Left colon (tissue), 2 donors: Measurements from ENCODE around the gene SLC25A31. TPM values are rescaled to one million over a fixed set of nuclear protein-coding genes. Genes with fewer than 3 reads are reported as not detected.

Experiments
- ATAC-seq: fragments of 200-7000 bp; cut with Tn5 transposase; one replicate; pipeline ENCODE4 v1.9.1; 2020; ENCODE audit warnings: mild to moderate bottlenecking, moderate library complexity
- DNase-seq, 2 donors: peaks; one replicate each; pipeline ENCODE4 v3.0.0-alpha.2; 2020
- intact Hi-C, 2 donors: fragments of 100-400 bp; cut with DNase I in 1 of 2; cut with micrococcal nuclease in 1 of 2; formaldehyde crosslinking; loops; one replicate each; pipeline versions ENCODE4 v1.11.2 to v1.14.0; 2022; cut with DNase I, micrococcal nuclease
- total RNA-seq, 2 donors: library from RNA; stranded (reverse); fragmentation: NEBNext Ultra II Directional; extraction: Animal tissue kit (Norgen Biotek cat#: 25700); gene quantifications; one replicate each; pipeline ENCODE4 v1.2.1, GENCODE V29; 2021
- donor health status: DM: no; HTN: no; CAD: no.
- donor health status: DM: yes; HTN: yes; CAD: no.

SLC25A31 gene
- total RNA-seq, 2 donors from 2014 or later: not detected

DNA sequence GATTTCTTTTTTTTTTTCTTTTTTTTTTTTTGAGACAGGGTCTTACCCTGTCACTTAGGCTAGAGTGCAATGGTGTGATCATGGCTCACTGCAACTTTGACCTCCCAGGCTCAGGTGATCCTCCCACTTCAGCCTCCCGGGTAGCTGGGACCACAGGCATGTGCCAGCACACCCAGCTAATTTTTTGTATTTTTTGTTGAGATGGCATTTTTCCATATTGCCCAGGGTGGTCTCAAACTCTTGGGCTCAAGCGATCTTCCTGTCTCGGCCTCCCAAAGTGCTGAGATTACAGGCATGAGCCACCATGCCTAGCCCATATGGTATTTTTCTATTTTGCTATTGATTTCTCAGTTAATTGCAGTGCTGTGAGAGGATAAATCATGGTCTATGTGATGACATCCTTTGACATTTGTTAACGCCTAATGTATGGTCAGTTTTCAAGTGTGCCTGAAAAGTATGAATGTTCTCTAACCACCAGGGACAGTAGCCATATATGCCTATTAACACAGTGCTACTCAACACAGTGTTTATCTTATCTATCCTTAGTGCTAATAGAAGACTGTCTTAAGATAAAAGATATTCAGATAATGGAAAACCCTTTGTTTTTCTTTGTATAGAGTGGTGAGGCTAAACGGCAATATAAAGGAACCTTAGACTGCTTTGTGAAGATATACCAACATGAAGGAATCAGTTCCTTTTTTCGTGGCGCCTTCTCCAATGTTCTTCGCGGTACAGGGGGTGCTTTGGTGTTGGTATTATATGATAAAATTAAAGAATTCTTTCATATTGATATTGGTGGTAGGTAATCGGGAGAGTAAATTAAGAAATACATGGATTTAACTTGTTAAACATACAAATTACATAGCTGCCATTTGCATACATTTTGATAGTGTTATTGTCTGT, 42.8 kb downstream of the SLC25A31 start:
- DNase-seq (no peak), ATAC-seq (no peak)
- intact Hi-C loops: no loop called here

DNA sequence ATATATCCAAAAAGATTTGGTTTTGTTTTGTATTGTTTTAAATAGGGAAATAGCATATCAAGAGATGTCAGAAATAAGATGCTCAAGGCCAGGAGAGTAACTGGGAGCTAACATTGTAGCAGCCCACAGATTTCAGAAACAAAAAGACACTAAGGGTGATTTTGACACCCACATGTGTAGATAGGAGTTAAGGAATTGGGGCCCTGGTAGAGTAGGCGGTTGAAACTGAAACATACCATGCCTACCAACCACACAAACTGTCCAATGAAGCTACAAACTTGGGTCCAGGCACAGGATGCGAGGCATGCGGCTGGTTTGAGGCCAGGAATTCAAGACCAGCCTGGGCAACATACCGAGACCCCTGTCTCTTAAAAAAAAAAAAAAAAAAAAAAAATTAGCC, 45.6 kb downstream of the SLC25A31 start:
- DNase-seq (no peak), ATAC-seq (no peak)
- intact Hi-C loops: no loop called here

DNA sequence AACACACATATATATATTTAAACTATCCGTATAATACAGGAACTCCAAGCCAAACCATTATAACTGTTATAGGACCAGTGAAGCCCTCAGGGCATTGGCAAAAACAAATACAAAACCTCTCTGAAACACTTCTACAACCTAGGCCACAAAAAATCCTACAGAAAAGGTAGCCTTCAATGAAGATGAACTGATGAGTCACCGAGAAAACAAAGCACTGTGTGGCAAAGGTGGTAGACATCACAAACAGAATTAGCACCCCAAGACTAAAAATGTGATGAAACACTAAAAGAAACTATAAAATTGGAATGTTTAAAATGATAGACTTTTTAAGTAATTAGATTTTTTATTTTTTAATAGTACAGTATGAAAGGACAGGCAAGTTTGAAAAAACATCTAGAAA, 46.4 kb downstream of the SLC25A31 start:
- DNase-seq (no peak), ATAC-seq (no peak)
- intact Hi-C loops: no loop called here

DNA sequence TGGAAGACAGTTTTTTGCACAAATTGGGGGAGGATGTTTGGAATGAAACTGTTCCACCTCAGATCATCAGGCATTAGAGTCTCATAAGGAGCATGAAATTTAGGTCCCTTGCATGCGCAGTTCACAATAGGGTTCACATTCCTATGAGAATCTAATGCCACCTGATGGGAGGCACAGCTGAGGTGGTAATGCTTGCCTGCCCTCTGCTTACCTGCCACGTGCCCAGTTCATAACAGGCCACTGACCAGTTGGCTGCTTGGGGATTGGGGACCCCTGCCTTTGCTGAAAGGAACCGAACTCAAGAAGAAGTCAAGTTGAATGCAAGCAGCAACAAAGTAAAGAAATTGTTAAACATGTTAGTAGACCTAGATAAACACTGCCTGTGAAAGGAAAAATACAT, 47.3 kb downstream of the SLC25A31 start:
- intact Hi-C loops: no loop called here
- ATAC-seq: no peak
- DNase-seq: no peak

DNA sequence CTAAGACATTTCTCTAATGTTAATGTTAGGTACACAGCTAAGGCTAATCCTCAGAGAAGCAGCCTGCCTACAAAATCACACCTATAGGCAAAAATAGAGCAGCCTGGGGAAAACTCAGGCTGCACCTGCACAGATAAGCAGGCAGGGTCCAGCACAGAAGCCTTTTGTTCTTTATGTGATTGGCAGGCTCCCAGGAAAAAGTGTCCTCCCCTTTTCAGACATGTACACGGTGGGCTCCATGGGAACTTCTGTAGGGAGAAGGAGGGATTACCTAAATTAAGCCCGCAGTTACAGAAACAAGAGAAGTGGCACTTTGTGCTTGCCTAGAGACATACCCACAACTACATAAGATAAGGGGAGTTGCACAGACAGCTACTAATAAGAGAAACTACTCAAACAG, 47.9 kb downstream of the SLC25A31 start:
- intact Hi-C loops: no loop called here
- DNase-seq (no peak), ATAC-seq (no peak)

DNA sequence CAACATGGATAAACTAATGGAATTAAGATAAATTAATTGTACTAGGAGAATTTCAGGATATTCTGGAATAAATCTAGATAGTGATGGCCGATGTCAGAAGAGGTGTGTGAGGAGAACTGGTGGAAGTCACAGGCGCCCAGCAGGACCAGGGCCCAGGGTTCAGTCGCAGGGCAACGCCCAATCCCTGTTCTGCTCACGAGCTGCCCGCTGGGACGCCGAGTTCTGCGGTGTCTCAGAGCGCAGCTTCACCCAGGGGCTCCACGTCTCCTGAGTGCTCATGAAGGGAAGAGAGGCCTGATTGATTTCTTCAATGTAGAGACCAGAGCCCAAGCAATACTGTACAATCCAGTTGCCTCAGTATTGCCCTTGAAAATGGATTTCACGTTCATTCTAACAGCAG, 50.4 kb downstream of the SLC25A31 start:
- intact Hi-C loops: no loop called here
- ATAC-seq (no peak), DNase-seq (no peak)

DNA sequence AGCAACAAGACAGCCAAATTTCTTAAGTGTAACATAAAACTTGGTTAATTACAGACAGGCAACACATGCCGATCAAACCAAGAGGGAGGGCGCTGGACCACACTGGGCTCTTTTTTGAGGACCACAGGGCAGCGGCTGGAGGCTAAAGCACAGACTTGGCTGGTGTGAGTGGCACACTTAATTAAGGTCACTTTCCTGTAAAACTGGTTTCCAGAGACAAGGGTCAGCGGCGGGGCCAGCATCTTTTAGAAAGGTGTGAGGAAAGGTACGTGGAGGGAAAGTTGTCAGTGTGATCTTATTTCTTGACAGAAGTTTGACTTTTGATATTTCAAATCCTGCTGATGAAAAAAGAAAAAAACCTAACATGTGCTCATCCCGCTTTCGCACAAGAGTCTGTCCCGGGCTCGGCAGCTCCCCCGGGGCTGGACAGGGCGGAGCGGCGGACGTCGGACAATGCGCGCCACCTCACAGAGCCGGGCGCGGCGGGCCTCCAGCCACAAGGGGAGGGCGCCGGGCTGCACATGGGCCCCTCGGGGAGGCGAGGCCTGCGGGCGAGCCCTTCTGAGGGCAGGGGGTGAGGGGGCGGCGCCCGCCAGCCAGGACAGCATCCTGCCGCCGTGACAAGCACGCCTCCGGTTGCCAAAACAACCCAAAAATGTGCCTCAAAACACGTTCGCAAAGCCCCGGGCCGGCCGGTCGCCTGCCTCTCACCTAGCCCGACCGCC, 51.3 kb downstream of the SLC25A31 start:
- intact Hi-C loops: no loop called here
- ATAC-seq: peak; percentile 68
- peak; percentile 58 to 64 for DNase-seq

DNA sequence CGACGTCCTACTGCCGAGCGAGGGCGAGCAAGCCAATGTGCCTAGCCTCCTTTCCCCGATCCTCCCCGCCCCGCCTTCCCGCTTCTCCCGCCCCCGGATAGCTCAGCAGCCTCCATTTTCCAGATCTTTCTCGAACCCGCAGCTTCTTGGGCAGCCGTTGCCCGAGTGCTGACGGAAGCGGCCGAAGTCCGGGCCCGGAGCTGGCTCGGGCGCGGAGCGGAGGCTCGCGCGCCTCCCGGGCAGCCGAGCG, 51.8 kb downstream of the SLC25A31 start:
- intact Hi-C loops: no loop called here
- peak; percentile 82 to 89 for DNase-seq
- ATAC-seq: peak; percentile 96

DNA sequence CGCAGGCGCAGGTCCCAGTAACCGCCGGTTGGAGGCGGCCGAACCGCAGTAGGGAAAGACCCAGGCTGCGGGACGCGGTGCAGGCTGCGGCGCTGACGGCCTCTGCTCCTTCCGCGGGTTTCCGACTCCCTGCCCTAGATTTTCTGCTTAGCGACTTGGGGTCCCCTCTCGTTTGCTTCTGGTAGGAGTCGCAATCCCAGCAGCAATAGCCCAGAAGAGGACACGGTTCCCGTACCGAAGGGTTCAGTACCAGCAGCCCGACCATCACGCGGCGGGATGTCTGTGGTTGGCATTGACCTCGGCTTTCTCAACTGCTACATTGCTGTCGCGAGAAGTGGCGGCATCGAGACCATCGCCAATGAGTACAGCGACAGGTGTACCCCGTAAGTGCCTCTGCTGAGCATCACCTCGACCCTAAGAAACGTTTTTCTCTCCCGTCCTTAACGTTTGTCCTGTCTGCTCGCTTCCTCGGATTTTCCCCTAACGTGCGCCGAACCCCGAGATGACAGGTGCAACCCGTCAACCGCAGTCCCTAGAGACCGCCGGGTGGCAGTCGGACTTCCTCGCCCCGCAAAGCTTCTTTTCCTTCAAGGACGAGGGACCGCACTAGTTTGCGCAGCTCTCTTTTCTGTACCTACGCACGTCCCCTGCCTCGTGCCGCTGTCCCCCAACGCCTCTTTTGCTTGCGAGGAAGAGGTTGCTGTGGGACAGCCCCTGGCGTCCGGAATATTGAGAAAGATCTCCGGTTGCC, 52.2 kb downstream of the SLC25A31 start, which contains the start of gene HSPA4L:
Gene HSPA4L, plus strand, starts transcription at position 48 of the 751 bp plus-strand sequence. Its CDS starts 229 bp downstream, at position 277.
- peak; percentile 45 for DNase-seq
- peak; percentile 48 for ATAC-seq
- intact Hi-C loops: no loop called here

DNA sequence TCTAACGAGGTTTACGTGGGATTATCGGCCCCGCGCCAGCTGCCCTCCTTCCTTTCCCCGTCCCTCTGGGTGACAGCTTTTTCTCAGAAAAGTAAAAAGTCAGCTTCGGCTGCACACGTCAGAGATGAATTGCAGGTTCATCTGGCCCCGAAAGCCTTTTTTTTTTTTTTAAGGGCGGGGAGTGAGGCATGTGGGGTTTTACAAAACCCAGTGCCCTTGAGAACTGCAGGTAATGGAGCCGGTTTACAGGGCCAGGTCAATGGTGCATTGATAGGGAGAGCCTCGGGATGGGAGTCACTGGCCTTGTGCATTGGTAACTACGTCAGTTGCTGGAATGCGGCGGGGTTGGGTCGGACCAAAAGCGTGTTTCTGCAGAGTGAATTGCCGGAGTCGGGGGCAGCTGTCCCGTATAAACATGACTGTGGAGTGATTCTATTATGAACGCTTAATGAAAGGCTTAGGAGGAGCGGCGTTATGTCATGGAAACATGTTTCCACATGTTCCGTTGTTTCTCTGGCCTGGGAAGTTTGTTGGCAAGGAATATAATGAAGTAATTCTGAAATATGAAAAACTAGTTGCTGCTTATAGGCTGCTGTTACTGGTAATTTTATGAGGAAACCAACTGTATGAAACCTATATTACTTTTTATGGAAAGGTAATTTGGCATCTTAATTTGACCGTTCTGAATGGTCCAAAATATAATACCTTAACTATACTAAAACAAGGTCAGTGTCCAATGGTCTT, 53.0 kb downstream of the SLC25A31 start:
- DNase-seq (peak; percentile 67), ATAC-seq (peak; percentile 61)
- intact Hi-C loops: no loop called here

DNA sequence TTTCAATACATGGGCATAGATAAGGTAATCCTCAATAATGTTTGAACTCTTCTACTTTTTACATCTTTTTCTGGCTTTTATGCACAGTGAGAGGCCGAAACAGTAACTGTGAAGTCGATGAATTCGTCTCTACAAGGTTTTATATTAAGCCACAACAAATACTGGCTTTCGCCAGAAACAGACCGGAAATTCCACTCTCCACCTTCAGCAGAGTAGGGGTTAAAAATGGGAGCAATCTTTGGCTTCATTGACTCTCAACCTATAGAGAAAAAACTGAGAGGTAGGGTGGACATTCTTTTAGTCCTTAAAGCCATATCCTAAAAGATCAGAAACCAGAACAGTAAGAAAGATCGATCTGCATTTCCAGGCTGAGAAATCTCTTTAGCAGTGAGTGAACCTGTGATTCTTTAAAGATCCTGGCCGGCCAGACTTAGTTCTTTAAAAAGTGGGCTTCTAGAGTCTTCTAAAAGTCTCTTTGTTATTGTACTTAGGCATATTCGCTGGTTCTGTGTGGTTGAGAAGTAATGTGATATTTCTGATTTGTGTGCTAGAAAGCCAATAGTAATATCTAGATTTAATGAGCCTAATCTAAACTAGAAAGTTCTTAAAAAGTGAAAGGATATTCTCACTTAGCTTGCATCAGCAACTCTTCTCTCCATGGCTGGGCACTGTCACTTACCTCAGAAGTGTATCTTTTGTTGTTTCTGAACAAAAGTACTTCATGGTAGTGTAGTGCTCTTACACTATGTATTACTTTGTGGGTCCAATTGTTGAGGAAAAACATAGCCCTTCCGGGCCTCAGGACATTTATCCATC, 54.0 kb downstream of the SLC25A31 start:
- intact Hi-C loops: no loop called here
- no peak for DNase-seq
- ATAC-seq: no peak

DNA sequence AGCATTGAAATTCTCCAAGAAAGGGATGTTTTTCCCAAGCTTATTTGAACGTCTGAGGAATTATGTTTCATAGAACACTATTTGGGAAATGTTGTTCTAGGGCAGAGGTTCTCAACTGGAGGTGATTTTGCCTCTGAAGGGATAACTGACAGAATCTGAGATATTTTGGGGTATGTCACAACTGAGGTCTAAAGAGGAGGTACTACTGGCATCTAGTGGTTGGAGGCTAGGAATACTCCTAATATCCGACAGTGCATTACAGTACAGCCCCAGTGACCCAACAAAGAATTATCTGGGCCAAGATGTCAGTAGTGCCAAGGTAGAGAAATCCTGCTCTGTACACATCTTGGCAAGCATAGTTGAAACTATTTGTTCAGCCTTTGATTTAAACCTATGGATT, 58.3 kb downstream of the SLC25A31 start:
- intact Hi-C loops: no loop called here
- DNase-seq (no peak), ATAC-seq (peak; percentile 35)

DNA sequence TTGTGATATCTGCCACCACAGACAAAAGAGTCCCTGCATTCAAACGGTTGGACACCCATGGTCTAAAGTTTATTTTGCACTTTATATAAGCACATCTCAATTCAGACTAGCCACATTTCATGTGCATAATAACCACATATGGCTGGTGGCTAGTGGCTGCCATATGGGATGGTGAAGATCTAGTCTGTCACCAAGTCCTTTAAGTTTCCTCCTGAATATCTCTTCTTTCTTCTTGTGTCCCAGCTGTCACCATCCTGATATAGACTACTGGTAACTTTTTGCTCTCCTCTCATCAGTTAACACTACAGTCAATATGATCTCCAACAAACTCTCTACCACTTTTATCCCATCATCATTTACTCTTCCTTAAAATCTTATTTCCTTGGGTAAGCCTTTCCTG, 61.2 kb downstream of the SLC25A31 start:
- DNase-seq: no peak
- intact Hi-C loops: no loop called here
- ATAC-seq: no peak

DNA sequence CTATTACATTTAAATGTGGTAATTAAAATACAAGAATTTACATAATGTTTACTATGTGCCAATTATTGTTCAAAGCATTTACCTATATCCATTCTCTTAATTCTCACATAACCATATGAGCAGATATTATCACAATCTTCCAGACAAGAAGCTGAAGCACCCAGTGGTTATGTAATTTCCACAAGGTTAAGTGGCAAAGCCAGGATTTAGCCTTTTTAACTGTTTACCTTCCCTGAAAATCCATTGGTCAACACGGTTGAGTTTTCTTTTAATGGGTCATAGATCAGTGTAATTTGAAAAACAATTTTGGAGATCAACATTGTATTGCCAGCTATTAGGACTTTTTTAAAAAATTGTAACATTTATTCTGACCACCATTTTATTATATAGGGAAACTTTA, 63.3 kb downstream of the SLC25A31 start:
- intact Hi-C loops: no loop called here
- no peak for ATAC-seq
- DNase-seq: no peak

DNA sequence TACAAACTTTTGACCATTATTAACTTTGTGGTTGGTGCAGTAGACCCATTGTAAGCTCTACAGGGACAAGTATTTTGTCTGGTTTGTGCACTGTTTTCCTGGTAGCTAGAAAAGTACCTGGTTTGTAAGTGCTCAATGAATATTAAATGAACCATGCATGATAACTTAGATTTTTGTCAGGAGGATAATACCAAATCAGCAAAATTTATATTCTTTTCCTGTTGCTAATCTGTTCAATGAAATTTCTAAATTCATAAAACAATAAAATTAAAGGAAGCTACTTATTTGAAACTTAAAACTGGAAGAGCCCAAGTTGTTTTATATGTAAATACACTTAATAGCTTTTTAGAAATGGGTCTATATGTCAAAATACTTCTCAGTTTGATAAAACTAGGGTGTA, 69.5 kb downstream of the SLC25A31 start:
- intact Hi-C loops: no loop called here
- no peak for DNase-seq
- ATAC-seq: no peak

DNA sequence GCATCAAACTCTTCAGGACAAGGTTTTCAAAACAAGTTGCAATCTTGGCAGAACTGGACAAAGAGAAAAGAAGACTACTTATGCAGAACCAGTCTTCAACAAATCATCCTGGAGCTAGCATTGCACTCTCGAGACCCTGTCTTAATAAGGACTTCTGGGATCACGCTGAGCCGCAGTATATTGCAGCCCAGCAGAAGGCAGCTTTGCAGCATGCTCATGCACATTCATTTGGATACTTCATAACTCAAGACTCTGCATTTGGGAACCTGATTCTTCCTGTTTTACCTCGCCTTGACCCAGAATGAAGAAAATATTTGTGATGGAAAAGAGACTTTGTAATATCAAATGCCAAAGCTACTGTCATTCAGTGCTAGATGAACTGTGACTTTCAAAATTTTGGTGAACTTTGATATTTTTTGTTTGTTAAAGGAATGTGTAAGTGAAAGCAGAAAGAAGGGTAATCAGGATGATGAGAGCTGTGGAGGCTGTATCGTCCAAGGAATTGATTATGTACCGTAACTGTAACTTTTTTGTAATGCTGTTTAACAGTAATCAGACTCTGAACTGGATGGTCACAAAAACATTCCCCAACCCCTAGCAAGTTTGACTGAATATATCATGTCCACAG, 79.1 kb downstream of the SLC25A31 start:
- no peak for ATAC-seq
- DNase-seq: no peak
- intact Hi-C loops: no loop called here

DNA sequence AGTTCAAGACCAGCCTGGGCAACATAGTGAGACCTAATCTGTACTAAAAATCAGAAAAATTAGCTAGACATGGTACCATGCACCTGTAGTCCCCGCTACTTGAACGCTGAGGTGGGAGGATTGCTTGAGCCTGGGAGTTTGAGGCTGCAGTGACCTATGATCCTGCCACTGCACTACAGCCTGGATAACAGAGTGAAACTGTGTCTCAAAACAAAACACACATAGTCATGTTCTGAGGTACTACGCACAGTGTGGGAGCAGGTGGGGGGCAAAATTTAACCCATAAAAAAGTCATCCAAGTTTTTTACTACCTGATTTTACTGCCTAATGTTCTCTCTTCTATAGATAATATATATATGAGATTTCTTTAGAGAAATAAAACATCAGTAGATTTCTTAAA, 80.4 kb downstream of the SLC25A31 start:
- DNase-seq (no peak), ATAC-seq (no peak)
- intact Hi-C loops: no loop called here

DNA sequence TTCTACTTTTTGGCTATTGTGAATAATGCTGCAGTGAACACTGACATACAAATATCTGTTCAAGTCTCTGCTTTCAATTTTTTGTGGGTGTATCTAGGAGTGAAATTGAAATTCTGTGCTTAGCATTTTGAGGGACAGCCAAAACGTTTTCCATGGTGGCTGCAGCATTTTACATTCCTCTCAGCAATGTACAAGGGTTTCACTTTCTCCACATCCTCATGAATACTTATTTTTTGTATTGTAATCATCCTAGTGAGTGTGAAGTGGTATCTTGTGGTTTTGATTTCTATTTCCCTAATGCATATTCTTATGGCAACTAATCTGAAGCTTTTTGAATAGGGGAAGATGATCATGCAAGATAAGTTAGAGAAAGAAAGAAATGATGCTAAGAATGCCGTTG, 92.2 kb downstream of the SLC25A31 start:
- DNase-seq: no peak
- intact Hi-C loops: no loop called here
- no peak for ATAC-seq
